HG02870 (cell line): ENCODE results near the gene KRT4.
"Not testable (repeated sequence)": the region's sequence is repeated elsewhere in the genome, so short reads cannot be mapped to it uniquely, and the experiment has no call there.

Experiments used
- ATAC-seq: cut with Tn5 transposase; IDR thresholded peaks from one replicate; pipeline ENCODE4 v1.9.1; 2021; ENCODE audit warnings: mild to moderate bottlenecking, moderate library complexity; ENCODE audit not compliant: unreplicated experiment

KRT4 gene

GRCh38 chr12:52776435-52776834 lies 37.5 kb downstream of the KRT4 start:
- no peak for ATAC-seq

GRCh38 chr12:52774629-52775250 lies 39.2 kb downstream of the KRT4 start:
- no peak for ATAC-seq

- no peak for ATAC-seq
These were observed 41.1 kb downstream of the KRT4 start for GRCh38 chr12:52772772-52773171.

- ATAC-seq, result no peak
These were observed 41.7 kb downstream of the KRT4 start for GRCh38 chr12:52772188-52772587.

GRCh38 chr12:52771505-52771904 lies 42.4 kb downstream of the KRT4 start:
- ATAC-seq, result no peak

GRCh38 chr12:52771088-52771487 lies 42.8 kb downstream of the KRT4 start:
- no peak for ATAC-seq

GRCh38 chr12:52769946-52770345 lies 44.0 kb downstream of the KRT4 start:
- ATAC-seq, result no peak

- no peak for ATAC-seq
These were observed 44.6 kb downstream of the KRT4 start for GRCh38 chr12:52769354-52769753.

GRCh38 chr12:52768479-52769200 lies 45.3 kb downstream of the KRT4 start:
- ATAC-seq, result no peak

- ATAC-seq, result no peak
These were observed 46.5 kb downstream of the KRT4 start for GRCh38 chr12:52767427-52767826.

GRCh38 chr12:52767020-52767379 lies 46.9 kb downstream of the KRT4 start:
- ATAC-seq, result no peak

- ATAC-seq, result no peak
These were observed 47.4 kb downstream of the KRT4 start for GRCh38 chr12:52766351-52767019.

- ATAC-seq, result no peak
These were observed 48.2 kb downstream of the KRT4 start for GRCh38 chr12:52765702-52766101.

- ATAC-seq, result no peak
These were observed 49.9 kb downstream of the KRT4 start for GRCh38 chr12:52763991-52764390.

- ATAC-seq, result no peak
These were observed 50.8 kb downstream of the KRT4 start for GRCh38 chr12:52763036-52763659.

GRCh38 chr12:52761802-52762201 lies 52.1 kb downstream of the KRT4 start:
- ATAC-seq, result no peak

- not testable (repeated sequence) for ATAC-seq
These were observed 52.7 kb downstream of the KRT4 start for GRCh38 chr12:52761218-52761617.

- no peak for ATAC-seq
These were observed 53.3 kb downstream of the KRT4 start for GRCh38 chr12:52760623-52761022.

- no peak for ATAC-seq
These were observed 54.2 kb downstream of the KRT4 start for GRCh38 chr12:52759695-52760094.

GRCh38 chr12:52759218-52759617 lies 54.7 kb downstream of the KRT4 start:
- ATAC-seq, result no peak

GRCh38 chr12:52757449-52758176 lies 56.3 kb downstream of the KRT4 start:
- ATAC-seq, result no peak
